MV-4-11 (cell line): ENCODE data around the gene ROR2.

ENCODE experiments used
- DNase-seq: peaks from one replicate; lab custom pipeline; 2025; lab: John Stamatoyannopoulos, UW

The ROR2 gene

GRCh38 chr9:91718071-91718470 lies 232.0 kb downstream of the ROR2 start:
- no peak for DNase-seq

GRCh38 chr9:91716815-91717214 lies 233.2 kb downstream of the ROR2 start:
- no peak for DNase-seq

- no peak for DNase-seq
These were observed 233.8 kb downstream of the ROR2 start for GRCh38 chr9:91716239-91716638.

GRCh38 chr9:91714874-91715615 lies 235.0 kb downstream of the ROR2 start:
- no peak for DNase-seq

- DNase-seq, result no peak
These were observed 235.8 kb downstream of the ROR2 start for GRCh38 chr9:91714020-91714806.

- DNase-seq, result no peak
These were observed 237.2 kb downstream of the ROR2 start for GRCh38 chr9:91712811-91713210.

GRCh38 chr9:91711755-91712601 lies 238.1 kb downstream of the ROR2 start:
- peak; percentile 88 for DNase-seq

GRCh38 chr9:91710158-91710557 lies 239.9 kb downstream of the ROR2 start:
- no peak for DNase-seq

DNA sequence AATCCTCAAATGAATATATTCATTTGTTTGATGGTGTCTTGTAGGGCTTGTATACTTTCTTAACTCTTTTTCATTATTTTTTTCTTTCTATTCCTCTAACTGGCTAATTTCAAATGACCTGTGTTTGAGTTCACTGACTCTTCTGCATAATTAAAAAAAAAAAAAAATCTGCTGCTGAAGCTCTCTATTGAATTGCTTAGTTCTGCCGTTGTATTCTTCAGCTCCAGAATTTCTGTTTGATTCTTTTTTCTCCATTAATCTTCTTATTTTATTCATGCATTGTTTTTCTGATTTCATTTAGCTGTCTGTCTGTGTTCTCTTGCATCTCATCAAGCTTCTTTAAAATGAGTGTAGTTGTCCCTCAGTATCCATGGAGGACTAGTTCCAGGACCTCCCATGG lies 244.6 kb downstream of the ROR2 start:
- no peak for DNase-seq

DNA sequence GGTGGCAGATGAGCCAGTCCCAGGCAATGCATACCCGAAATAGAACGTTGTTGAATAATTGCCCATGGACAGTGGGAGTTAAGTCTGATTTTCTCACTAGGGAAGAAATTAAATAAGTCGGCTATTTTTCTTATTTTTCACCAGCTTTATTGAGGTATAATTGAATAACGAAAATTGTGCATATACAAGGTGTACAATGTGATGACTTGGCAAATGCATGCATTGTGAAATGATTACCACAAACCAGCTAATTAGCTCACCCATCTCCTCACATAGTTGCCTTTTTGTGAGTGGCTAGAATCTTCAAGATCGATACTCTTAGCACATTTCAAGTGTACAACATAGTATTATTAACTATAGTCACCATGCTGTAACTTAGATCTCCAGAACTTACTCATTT lies 249.6 kb downstream of the ROR2 start:
- no peak for DNase-seq

DNA sequence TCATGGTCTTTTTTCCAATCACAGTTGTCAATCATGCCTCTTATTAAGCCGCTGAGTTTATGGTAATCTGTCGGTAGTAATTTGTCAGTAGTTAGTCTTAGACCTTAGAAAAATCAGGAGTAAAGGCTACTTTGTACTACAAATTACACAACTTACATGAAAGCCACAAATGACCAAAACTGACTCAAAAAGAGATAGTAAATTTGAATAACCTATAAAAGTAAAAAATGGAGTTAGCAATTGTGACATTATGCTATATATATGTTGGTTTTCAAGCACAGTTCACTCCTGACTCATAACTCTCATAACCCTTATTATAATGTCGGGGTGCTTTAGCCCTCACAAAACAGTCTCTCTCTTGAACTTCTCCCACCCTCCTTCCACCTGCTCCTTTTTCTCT lies 251.8 kb downstream of the ROR2 start:
- no peak for DNase-seq

GRCh38 chr9:91697201-91697600 lies 252.8 kb downstream of the ROR2 start:
- no peak for DNase-seq

GRCh38 chr9:91694081-91694870 lies 255.8 kb downstream of the ROR2 start:
- DNase-seq, result no peak

DNA sequence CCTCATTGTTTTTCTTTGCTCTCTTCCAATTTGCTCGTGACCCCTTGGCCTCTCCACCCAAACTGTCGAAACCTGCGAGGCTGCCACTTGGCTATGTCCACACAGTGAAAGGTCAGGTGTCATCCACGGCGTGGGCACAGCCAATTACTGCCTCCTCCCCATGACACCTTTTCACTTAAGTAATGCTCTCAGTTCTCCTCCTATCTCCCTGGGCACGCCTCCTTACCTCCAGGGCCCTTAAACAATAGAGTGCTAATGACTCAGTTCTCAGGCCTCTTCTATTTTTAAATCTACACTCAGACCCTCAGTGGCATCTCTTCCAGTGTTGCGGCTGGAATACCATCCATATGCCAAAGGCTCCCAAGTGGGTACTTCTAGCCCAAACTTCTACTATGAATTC lies 256.8 kb downstream of the ROR2 start:
- DNase-seq, result no peak

DNA sequence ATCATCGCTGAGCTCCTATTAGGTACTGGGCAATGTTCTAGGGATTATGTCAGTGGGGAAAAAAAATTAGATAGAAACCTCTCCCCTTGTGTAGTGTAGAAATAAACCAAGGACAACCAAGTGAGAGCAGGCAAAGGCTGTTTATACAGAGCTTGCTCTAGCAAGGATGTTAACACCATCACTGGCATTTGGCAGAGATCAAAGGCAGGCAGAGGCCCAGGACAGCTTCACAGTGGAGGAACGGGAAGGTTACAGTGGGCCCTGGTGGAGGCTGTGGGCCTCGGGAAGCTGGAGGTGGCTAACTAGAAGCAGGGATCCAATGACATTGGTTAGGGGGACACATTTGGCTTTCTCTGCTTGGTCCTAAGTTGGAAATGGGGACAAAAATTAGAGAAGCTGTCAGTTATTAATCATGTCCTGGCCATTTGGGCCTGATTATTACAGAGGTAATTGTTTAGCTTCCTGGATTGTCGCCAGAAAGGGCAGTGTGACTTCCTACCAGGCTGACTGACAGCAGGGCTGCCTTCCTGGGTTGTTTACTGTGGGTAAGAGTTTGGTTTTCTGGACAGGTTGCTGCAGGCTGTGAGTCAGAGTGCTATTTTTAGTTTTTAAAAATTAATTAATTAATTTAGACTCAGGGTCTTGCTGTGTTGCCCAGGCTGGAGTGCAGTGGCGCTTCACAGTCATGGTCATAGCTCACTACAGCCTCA lies 259.3 kb downstream of the ROR2 start:
- DNase-seq, result no peak

GRCh38 chr9:91689006-91689405 lies 261.0 kb downstream of the ROR2 start:
- DNase-seq, result no peak

- no peak for DNase-seq
These were observed 266.8 kb downstream of the ROR2 start for GRCh38 chr9:91683269-91683668.

DNA sequence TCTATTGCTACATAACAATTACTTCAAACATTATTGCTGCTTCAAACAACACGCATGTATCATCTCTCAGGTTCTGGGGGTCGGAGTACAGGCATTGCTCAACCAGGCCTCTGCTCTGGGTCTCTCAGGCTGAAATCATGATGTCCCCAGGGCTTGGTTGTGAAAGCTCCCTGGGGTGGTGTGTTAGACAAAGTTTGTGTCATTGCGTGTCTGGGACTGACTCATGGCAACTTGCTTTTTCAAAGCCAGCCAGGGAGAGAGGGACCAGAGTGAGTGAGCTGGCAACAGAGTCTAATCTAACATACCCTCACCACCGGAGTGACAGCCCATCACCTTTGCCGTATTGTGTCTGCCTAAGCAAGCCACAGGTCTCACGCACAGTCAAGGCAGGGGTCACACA lies 267.2 kb downstream of the ROR2 start:
- DNase-seq, result no peak

GRCh38 chr9:91681461-91682305 lies 268.3 kb downstream of the ROR2 start:
- DNase-seq, result peak; percentile 68

GRCh38 chr9:91680998-91681397 lies 269.0 kb downstream of the ROR2 start:
- no peak for DNase-seq
